GM23338 (cell line): ENCODE data around the gene DNM2. TPM values are rescaled to one million over a fixed set of nuclear protein-coding genes. Genes with fewer than 3 reads are reported as not detected.

Experiments
- ATAC-seq: fragments of 200-7000 bp; cut with Tn5 transposase; 3 replicates; pipeline ENCODE4 v1.9.1; 2020
- DNase-seq: peaks from one replicate; pipeline ENCODE4 v3.0.0-alpha.2; 2015; ENCODE audit warnings: low spot score
- H2AFZ ChIP-seq: fragments of 200-600 bp; sonication (generic); 2 replicates; pipeline ENCODE4 v1.8.0; 2016; ENCODE audit warnings: antibody characterized with exemption, mild to moderate bottlenecking, moderate library complexity
- H3F3A ChIP-seq: fragments of 200-600 bp; sonication (generic); replicated peaks from 2 replicates; pipeline ENCODE4 v1.8.0; 2017; ENCODE audit warnings: antibody characterized with exemption, mixed run types, low read depth
- H3K27ac ChIP-seq: fragments of 200-600 bp; sonication (generic); 2 replicates; pipeline ENCODE4 v1.6.1; 2016; ENCODE audit warnings: low read depth
- H3K27me3 ChIP-seq: fragments of 200-600 bp; sonication (generic); 2 replicates; pipeline ENCODE4 v1.8.0; 2016; ENCODE audit warnings: mild to moderate bottlenecking, mixed run types, moderate library complexity; ENCODE audit not compliant: insufficient read depth
- H3K36me3 ChIP-seq: fragments of 200-600 bp; sonication (generic); 2 replicates; pipeline ENCODE4 v1.8.0; 2016; ENCODE audit warnings: mild to moderate bottlenecking; ENCODE audit not compliant: insufficient read depth
- H3K4me1 ChIP-seq: fragments of 200-600 bp; sonication (generic); 2 replicates; pipeline ENCODE4 v1.8.0; 2016; ENCODE audit warnings: mild to moderate bottlenecking, moderate library complexity; ENCODE audit not compliant: insufficient read depth
- H3K4me2 ChIP-seq: fragments of 200-600 bp; sonication (generic); 2 replicates; pipeline ENCODE4 v1.7.1; 2017; ENCODE audit warnings: mixed run types
- H3K4me3 ChIP-seq: fragments of 200-600 bp; sonication (generic); 2 replicates; pipeline ENCODE4 v1.6.1; 2016; ENCODE audit warnings: mixed run types
- H3K79me2 ChIP-seq: fragments of 200-600 bp; sonication (generic); replicated peaks from 2 replicates; pipeline ENCODE4 v1.8.0; 2017; ENCODE audit warnings: mild to moderate bottlenecking; ENCODE audit not compliant: insufficient read depth
- H3K9me2 ChIP-seq: fragments of 200-600 bp; sonication (generic); 2 replicates; pipeline ENCODE4 v1.8.0; 2017; ENCODE audit not compliant: insufficient read depth
- H4K20me1 ChIP-seq: fragments of 200-600 bp; sonication (generic); replicated peaks from 2 replicates; pipeline ENCODE4 v1.8.0; 2017; ENCODE audit warnings: mild to moderate bottlenecking; ENCODE audit not compliant: insufficient read depth
- H3K27ac Mint-ChIP-seq: 2 replicates; pipeline ENCODE4 v1.8.0; 2020; ENCODE audit warnings: inconsistent platforms, mild to moderate bottlenecking, moderate library complexity, mixed read lengths
- H3K27me3 Mint-ChIP-seq: 3 replicates; pipeline ENCODE4 v1.8.0; 2022; ENCODE audit warnings: low read depth, mild to moderate bottlenecking, moderate library complexity, mixed read lengths, inconsistent platforms; ENCODE audit not compliant: insufficient read depth, poor library complexity
- H3K36me3 Mint-ChIP-seq: 3 replicates; pipeline ENCODE4 v1.8.0; 2021; ENCODE audit warnings: low read depth, mild to moderate bottlenecking, inconsistent platforms, moderate library complexity, mixed read lengths
- H3K4me1 Mint-ChIP-seq: 3 replicates; pipeline ENCODE4 v1.8.0; 2020; ENCODE audit warnings: mild to moderate bottlenecking, inconsistent platforms, mixed read lengths
- H3K4me3 Mint-ChIP-seq: 3 replicates; pipeline ENCODE4 v1.8.0; 2021; ENCODE audit warnings: moderate library complexity, mild to moderate bottlenecking, inconsistent platforms, mixed read lengths
- H3K9me3 Mint-ChIP-seq: 3 replicates; pipeline ENCODE4 v1.8.0; 2020; ENCODE audit warnings: moderate library complexity, mild to moderate bottlenecking, inconsistent platforms, mixed read lengths
- CREB1 ChIP-seq: fragments of 250-450 bp; sonication (Bioruptor Pico); IDR thresholded peaks from 2 replicates; pipeline ENCODE4 v1.5.0; 2020; ENCODE audit warnings: low read depth, mild to moderate bottlenecking, moderate library complexity
- EZH2 ChIP-seq: fragments of 200-600 bp; sonication (generic); IDR thresholded peaks from one replicate; pipeline ENCODE4 v1.8.0; 2017; ENCODE audit warnings: antibody characterized with exemption, mild to moderate bottlenecking, low read depth; ENCODE audit not compliant: unreplicated experiment
- EZH2phosphoT487 ChIP-seq: fragments of 200-600 bp; sonication (generic); IDR thresholded peaks from one replicate; pipeline ENCODE4 v1.8.1; 2018; ENCODE audit warnings: antibody characterized with exemption; ENCODE audit not compliant: unreplicated experiment
- JUNB ChIP-seq: IDR thresholded peaks from one replicate; pipeline ENCODE4 v1.6.1; 2016; ENCODE audit warnings: antibody characterized with exemption; ENCODE audit not compliant: unreplicated experiment
- NANOG ChIP-seq: IDR thresholded peaks from 2 replicates; pipeline ENCODE4 v1.6.1; 2016; ENCODE audit warnings: antibody characterized with exemption, borderline replicate concordance
- POLR2AphosphoS5 ChIP-seq: IDR thresholded peaks from 2 replicates; pipeline ENCODE4 v1.6.1; 2016; ENCODE audit warnings: antibody characterized with exemption, low read depth
- STAT1 ChIP-seq: IDR thresholded peaks from one replicate; pipeline ENCODE4 v1.6.1; 2016; ENCODE audit warnings: antibody characterized with exemption; ENCODE audit not compliant: unreplicated experiment
- ZNF331 ChIP-seq: fragments of 250-450 bp; sonication (Bioruptor Pico); IDR thresholded peaks from 2 replicates; pipeline ENCODE4 v1.5.0; 2020; ENCODE audit warnings: low read depth, mild to moderate bottlenecking, moderate library complexity
- polyA plus RNA-seq: library from polyadenylated mRNA; unstranded; fragments of >200 nt; fragmentation: Nextera tagmentation; extraction: Ambion mirVana; gene quantifications from 2 replicates; pipeline ENCODE4 v1.2.1, GENCODE V29; 2016
- total RNA-seq: library from RNA; depleted of rRNA; stranded (reverse); fragments of >200 nt; shearing (Covaris generic); gene quantifications from 2 replicates; pipeline ENCODE4 v1.2.3, GENCODE V29; 2014
- TF ChIP-seq, protein P1 (sequence below): IDR thresholded peaks from 2 replicates; pipeline ENCODE4 v1.6.1; 2016; ENCODE audit warnings: antibody characterized with exemption
- TF ChIP-seq, protein P2 (sequence below): fragments of 250-450 bp; sonication (Bioruptor Pico); IDR thresholded peaks from 2 replicates; pipeline ENCODE4 v1.5.0; 2020; ENCODE audit warnings: mild to moderate bottlenecking, moderate library complexity
- TF ChIP-seq, protein P3 (sequence below), 2 experiments: fragments of 200-600 bp in 1 of 2; sonication (generic) in 1 of 2; conservative IDR thresholded peaks; 2 replicates each; pipeline versions ENCODE4 v1.5.1 to v1.6.1; 2016 to 2017; ENCODE audit warnings: antibody characterized with exemption in 2 of 2, low read depth in 2 of 2, mild to moderate bottlenecking in 2 of 2, moderate library complexity in 1 of 2
- TF ChIP-seq, protein P4 (sequence below): IDR thresholded peaks from one replicate; pipeline ENCODE4 v1.6.1; 2018; ENCODE audit warnings: antibody characterized with exemption; ENCODE audit not compliant: unreplicated experiment

DNM2 gene
- total and polyA plus RNA-seq, 2 experiments from 2014 or later, result 40.7 to 138 TPM

DNA sequence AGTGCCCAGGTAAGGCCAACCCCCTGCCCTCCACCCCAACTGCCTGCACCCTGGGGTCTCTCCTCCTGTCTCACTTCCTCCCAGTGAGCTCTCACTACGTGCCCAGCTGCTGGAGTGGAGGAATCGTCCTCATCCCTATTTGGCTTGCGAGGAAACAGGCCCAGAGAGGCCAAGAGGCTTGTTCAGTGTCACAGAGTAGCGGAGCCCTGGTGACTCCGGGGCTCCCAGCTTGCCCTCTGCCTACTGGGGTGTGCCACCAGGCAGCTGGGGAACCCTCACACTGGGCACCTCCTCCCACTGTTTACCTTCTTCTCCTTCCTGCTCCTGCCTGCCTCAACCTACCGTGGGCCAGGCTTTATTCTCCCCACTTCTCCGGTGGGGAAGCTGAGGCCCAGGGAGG lies 112.5 kb downstream of the DNM2 start:
- Histone ChIP-seq H3K27ac (no peak overlapping the region), H3K36me3 (0 out of 2 replicates have a peak, but pooled peaks cover 3% of the 10 kb centered on the region), H3K4me1 (no peaks in the 10 kb centered on the region), H3K4me3 (no peak overlapping the region), H3K79me2 (no peaks in the 10 kb centered on the region), H3F3A (peaks cover 7% of the 10 kb centered on the region; the same call in 1 of the 2 replicates), H4K20me1 (peaks cover 3% of the 10 kb centered on the region; the same call in 1 of the 2 replicates), H3K4me2 (no peak overlapping the region), H2AFZ (no peak overlapping the region), H3K9me2 (no peaks in the 10 kb centered on the region), H3K27me3 (no peaks in the 10 kb centered on the region)
- Mint-ChIP-seq H3K36me3 (peaks cover 32% of the 10 kb centered on the region), H3K27me3 (peaks cover 5% of the 10 kb centered on the region), H3K9me3 (no peaks in the 10 kb centered on the region; the same call in 2 of the 3 replicates), H3K4me3 (no peak overlapping the region), H3K27ac (no peak overlapping the region), H3K4me1 (no peaks in the 10 kb centered on the region)
- no peak for TF ChIP-seq EZH2phosphoT487
- TF ChIP-seq POLR2AphosphoS5, result no peak
- TF ChIP-seq ZNF331 (CRISPR knock-in tag), result no peak
- no peak for TF ChIP-seq CREB1 (CRISPR knock-in tag)
- TF ChIP-seq, protein P1, sequence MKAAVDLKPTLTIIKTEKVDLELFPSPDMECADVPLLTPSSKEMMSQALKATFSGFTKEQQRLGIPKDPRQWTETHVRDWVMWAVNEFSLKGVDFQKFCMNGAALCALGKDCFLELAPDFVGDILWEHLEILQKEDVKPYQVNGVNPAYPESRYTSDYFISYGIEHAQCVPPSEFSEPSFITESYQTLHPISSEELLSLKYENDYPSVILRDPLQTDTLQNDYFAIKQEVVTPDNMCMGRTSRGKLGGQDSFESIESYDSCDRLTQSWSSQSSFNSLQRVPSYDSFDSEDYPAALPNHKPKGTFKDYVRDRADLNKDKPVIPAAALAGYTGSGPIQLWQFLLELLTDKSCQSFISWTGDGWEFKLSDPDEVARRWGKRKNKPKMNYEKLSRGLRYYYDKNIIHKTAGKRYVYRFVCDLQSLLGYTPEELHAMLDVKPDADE, result no peak
- TF ChIP-seq, protein P2, sequence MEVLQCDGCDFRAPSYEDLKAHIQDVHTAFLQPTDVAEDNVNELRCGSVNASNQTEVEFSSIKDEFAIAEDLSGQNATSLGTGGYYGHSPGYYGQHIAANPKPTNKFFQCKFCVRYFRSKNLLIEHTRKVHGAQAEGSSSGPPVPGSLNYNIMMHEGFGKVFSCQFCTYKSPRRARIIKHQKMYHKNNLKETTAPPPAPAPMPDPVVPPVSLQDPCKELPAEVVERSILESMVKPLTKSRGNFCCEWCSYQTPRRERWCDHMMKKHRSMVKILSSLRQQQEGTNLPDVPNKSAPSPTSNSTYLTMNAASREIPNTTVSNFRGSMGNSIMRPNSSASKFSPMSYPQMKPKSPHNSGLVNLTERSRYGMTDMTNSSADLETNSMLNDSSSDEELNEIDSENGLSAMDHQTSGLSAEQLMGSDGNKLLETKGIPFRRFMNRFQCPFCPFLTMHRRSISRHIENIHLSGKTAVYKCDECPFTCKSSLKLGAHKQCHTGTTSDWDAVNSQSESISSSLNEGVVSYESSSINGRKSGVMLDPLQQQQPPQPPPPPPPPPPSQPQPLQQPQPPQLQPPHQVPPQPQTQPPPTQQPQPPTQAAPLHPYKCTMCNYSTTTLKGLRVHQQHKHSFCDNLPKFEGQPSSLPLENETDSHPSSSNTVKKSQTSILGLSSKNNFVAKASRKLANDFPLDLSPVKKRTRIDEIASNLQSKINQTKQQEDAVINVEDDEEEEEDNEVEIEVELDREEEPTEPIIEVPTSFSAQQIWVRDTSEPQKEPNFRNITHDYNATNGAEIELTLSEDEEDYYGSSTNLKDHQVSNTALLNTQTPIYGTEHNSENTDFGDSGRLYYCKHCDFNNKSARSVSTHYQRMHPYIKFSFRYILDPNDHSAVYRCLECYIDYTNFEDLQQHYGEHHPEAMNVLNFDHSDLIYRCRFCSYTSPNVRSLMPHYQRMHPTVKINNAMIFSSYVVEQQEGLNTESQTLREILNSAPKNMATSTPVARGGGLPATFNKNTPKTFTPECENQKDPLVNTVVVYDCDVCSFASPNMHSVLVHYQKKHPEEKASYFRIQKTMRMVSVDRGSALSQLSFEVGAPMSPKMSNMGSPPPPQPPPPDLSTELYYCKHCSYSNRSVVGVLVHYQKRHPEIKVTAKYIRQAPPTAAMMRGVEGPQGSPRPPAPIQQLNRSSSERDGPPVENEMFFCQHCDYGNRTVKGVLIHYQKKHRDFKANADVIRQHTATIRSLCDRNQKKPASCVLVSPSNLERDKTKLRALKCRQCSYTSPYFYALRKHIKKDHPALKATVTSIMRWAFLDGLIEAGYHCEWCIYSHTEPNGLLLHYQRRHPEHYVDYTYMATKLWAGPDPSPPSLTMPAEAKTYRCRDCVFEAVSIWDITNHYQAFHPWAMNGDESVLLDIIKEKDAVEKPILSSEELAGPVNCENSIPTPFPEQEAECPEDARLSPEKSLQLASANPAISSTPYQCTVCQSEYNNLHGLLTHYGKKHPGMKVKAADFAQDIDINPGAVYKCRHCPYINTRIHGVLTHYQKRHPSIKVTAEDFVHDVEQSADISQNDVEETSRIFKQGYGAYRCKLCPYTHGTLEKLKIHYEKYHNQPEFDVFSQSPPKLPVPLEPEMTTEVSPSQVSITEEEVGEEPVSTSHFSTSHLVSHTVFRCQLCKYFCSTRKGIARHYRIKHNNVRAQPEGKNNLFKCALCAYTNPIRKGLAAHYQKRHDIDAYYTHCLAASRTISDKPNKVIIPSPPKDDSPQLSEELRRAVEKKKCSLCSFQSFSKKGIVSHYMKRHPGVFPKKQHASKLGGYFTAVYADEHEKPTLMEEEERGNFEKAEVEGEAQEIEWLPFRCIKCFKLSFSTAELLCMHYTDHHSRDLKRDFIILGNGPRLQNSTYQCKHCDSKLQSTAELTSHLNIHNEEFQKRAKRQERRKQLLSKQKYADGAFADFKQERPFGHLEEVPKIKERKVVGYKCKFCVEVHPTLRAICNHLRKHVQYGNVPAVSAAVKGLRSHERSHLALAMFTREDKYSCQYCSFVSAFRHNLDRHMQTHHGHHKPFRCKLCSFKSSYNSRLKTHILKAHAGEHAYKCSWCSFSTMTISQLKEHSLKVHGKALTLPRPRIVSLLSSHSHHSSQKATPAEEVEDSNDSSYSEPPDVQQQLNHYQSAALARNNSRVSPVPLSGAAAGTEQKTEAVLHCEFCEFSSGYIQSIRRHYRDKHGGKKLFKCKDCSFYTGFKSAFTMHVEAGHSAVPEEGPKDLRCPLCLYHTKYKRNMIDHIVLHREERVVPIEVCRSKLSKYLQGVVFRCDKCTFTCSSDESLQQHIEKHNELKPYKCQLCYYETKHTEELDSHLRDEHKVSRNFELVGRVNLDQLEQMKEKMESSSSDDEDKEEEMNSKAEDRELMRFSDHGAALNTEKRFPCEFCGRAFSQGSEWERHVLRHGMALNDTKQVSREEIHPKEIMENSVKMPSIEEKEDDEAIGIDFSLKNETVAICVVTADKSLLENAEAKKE (CRISPR knock-in tag), result no peak
- TF ChIP-seq, protein P3, sequence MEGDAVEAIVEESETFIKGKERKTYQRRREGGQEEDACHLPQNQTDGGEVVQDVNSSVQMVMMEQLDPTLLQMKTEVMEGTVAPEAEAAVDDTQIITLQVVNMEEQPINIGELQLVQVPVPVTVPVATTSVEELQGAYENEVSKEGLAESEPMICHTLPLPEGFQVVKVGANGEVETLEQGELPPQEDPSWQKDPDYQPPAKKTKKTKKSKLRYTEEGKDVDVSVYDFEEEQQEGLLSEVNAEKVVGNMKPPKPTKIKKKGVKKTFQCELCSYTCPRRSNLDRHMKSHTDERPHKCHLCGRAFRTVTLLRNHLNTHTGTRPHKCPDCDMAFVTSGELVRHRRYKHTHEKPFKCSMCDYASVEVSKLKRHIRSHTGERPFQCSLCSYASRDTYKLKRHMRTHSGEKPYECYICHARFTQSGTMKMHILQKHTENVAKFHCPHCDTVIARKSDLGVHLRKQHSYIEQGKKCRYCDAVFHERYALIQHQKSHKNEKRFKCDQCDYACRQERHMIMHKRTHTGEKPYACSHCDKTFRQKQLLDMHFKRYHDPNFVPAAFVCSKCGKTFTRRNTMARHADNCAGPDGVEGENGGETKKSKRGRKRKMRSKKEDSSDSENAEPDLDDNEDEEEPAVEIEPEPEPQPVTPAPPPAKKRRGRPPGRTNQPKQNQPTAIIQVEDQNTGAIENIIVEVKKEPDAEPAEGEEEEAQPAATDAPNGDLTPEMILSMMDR (conservative IDR thresholded peaks at IDR 0.05; ENCODE audit: low read depth in 2 of 2), result no peak
- TF ChIP-seq, protein P4, sequence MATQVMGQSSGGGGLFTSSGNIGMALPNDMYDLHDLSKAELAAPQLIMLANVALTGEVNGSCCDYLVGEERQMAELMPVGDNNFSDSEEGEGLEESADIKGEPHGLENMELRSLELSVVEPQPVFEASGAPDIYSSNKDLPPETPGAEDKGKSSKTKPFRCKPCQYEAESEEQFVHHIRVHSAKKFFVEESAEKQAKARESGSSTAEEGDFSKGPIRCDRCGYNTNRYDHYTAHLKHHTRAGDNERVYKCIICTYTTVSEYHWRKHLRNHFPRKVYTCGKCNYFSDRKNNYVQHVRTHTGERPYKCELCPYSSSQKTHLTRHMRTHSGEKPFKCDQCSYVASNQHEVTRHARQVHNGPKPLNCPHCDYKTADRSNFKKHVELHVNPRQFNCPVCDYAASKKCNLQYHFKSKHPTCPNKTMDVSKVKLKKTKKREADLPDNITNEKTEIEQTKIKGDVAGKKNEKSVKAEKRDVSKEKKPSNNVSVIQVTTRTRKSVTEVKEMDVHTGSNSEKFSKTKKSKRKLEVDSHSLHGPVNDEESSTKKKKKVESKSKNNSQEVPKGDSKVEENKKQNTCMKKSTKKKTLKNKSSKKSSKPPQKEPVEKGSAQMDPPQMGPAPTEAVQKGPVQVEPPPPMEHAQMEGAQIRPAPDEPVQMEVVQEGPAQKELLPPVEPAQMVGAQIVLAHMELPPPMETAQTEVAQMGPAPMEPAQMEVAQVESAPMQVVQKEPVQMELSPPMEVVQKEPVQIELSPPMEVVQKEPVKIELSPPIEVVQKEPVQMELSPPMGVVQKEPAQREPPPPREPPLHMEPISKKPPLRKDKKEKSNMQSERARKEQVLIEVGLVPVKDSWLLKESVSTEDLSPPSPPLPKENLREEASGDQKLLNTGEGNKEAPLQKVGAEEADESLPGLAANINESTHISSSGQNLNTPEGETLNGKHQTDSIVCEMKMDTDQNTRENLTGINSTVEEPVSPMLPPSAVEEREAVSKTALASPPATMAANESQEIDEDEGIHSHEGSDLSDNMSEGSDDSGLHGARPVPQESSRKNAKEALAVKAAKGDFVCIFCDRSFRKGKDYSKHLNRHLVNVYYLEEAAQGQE, result no peak
- no peak for TF ChIP-seq NANOG
- no peak for TF ChIP-seq JUNB
- TF ChIP-seq STAT1, result no peak
- TF ChIP-seq EZH2, result no peak
- DNase-seq (no peak), ATAC-seq (no peak)
